Endothelial cell of umbilical vein (primary cell): Measurements from ENCODE around the gene LMCD1. TPM values are rescaled to one million over a fixed set of nuclear protein-coding genes. Genes with fewer than 3 reads are reported as not detected.

Experiments used
- BruUV-seq: library from RNA; stranded (reverse); fragments of 400-500 nt; replicated peaks from 2 replicates; lab custom pipeline; 2021; lab: Mats Ljungman, UMichigan
- CTCF ChIA-PET: fragments of 300-600, 350-600 bp; sonication (Branson Sonifier 250); formaldehyde crosslinking; loops from one replicate; lab custom pipeline; 2021; ENCODE audit warnings: antibody characterized with exemption, inconsistent platforms; lab: Charles Lee
- POLR2A ChIA-PET: fragments of 300-600, 350-600 bp; sonication (Branson Sonifier 250); formaldehyde crosslinking; loops from one replicate; lab custom pipeline; 2021; ENCODE audit warnings: antibody characterized with exemption, inconsistent platforms; lab: Charles Lee
- DNase-seq: peaks from one replicate; pipeline ENCODE4 v3.0.0-alpha.2; 2011; ENCODE audit warnings: low read depth, low spot score
- FAIRE-seq: peaks from 2 replicates; lab custom pipeline; 2011; peaks lifted over from hg19 to GRCh38; lab: Jason Lieb, UNC
- H2AFZ ChIP-seq: 2 replicates; pipeline ENCODE4 v1.6.0; 2012; ENCODE audit warnings: low read depth, low read length, control low read depth, inconsistent platforms
- H3K27ac ChIP-seq: 2 replicates; pipeline ENCODE4 v1.5.1; 2011; ENCODE audit warnings: low read depth, mild to moderate bottlenecking, control low read depth, low read length, moderate library complexity; ENCODE audit not compliant: insufficient read depth
- H3K27me3 ChIP-seq, 2 experiments: 2 replicates each; pipeline versions ENCODE4 v1.6.0 to v1.6.1; 2011; ENCODE audit warnings: low read length in 2 of 2, mixed read lengths in 1 of 2; ENCODE audit not compliant: control insufficient read depth in 2 of 2, insufficient read depth in 2 of 2
- H3K36me3 ChIP-seq, 2 experiments: 2 replicates in 1 of 2; 3 replicates in 1 of 2; pipeline ENCODE4 v1.5.1; 2011; ENCODE audit warnings: low read length in 2 of 2, mild to moderate bottlenecking in 1 of 2, moderate library complexity in 1 of 2; ENCODE audit not compliant: control insufficient read depth in 2 of 2, insufficient read depth in 2 of 2; ENCODE audit errors: extremely low read depth in 1 of 2
- H3K4me1 ChIP-seq: 3 replicates; pipeline ENCODE4 v1.5.1; 2011; ENCODE audit warnings: mild to moderate bottlenecking, low read length; ENCODE audit not compliant: control insufficient read depth, insufficient read depth; ENCODE audit errors: extremely low read depth
- H3K4me2 ChIP-seq: 2 replicates; pipeline ENCODE4 v1.6.1; 2011; ENCODE audit warnings: low read length, control low read depth, mixed read lengths; ENCODE audit not compliant: insufficient read depth
- H3K4me3 ChIP-seq, 3 experiments: fragments of 200-600 bp in 1 of 3; sonication (generic), shearing (Covaris generic) in 1 of 3; replicated peaks in 1 of 3; 2 replicates each; pipeline ENCODE4 v1.5.1; 2011 to 2016; ENCODE audit warnings: control low read depth in 3 of 3, low read length in 3 of 3, mild to moderate bottlenecking in 2 of 3, inconsistent platforms in 1 of 3, low read depth in 1 of 3, moderate library complexity in 1 of 3; ENCODE audit not compliant: insufficient read depth in 1 of 3
- H3K79me2 ChIP-seq: 2 replicates; pipeline ENCODE4 v1.6.0; 2012; ENCODE audit warnings: low read length, inconsistent platforms; ENCODE audit not compliant: control insufficient read depth, insufficient read depth
- H3K9ac ChIP-seq: replicated peaks from 2 replicates; pipeline ENCODE3; 2011; ENCODE audit warnings: low read length, control low read depth; ENCODE audit not compliant: insufficient read depth; ENCODE audit errors: extremely low read depth
- H3K9me1 ChIP-seq: replicated peaks from 3 replicates; pipeline ENCODE4 v1.6.0; 2011; ENCODE audit warnings: mild to moderate bottlenecking, low read length; ENCODE audit not compliant: control insufficient read depth, insufficient read depth; ENCODE audit errors: extremely low read depth
- H3K9me3 ChIP-seq: replicated peaks from 2 replicates; pipeline ENCODE4 v1.5.1; 2012; ENCODE audit warnings: low read length, inconsistent platforms; ENCODE audit not compliant: control insufficient read depth, insufficient read depth
- H4K20me1 ChIP-seq: replicated peaks from 2 replicates; pipeline ENCODE3; 2011; ENCODE audit warnings: mild to moderate bottlenecking, low read length; ENCODE audit not compliant: control insufficient read depth, insufficient read depth; ENCODE audit errors: extremely low read depth
- EZH2 ChIP-seq: IDR thresholded peaks from 2 replicates; pipeline ENCODE4 v1.6.1; 2012; ENCODE audit warnings: borderline replicate concordance, low read depth, mild to moderate bottlenecking, moderate library complexity, low read length, inconsistent platforms; ENCODE audit not compliant: severe bottlenecking
- FOS ChIP-seq: IDR thresholded peaks from 2 replicates; pipeline ENCODE4 v1.6.1; 2011; ENCODE audit warnings: mild to moderate bottlenecking, low read length, moderate library complexity, borderline replicate concordance; ENCODE audit not compliant: insufficient read depth
- GATA2 ChIP-seq: IDR thresholded peaks from 2 replicates; pipeline ENCODE4 v1.7.0; 2011; ENCODE audit warnings: low read depth, mild to moderate bottlenecking, moderate library complexity, mixed read lengths, low read length; ENCODE audit not compliant: insufficient read length, insufficient read depth
- JUN ChIP-seq: IDR thresholded peaks from 2 replicates; pipeline ENCODE4 v1.6.1; 2011; ENCODE audit warnings: borderline replicate concordance, low read depth; ENCODE audit not compliant: insufficient read length, insufficient read depth
- MYC ChIP-seq: IDR thresholded peaks from one replicate; pipeline ENCODE4 v1.6.1; 2011; ENCODE audit warnings: mild to moderate bottlenecking, low read depth, low read length
- POLR2A ChIP-seq: IDR thresholded peaks from 2 replicates; pipeline ENCODE4 v1.6.1; 2012; ENCODE audit warnings: low read depth, mild to moderate bottlenecking, control low read depth, low read length
- POLR2AphosphoS5 ChIP-seq: IDR thresholded peaks from 2 replicates; pipeline ENCODE4 v1.6.1; 2012; ENCODE audit warnings: low read depth, mild to moderate bottlenecking, control low read depth, low read length, moderate library complexity; ENCODE audit not compliant: insufficient read depth
- dilution Hi-C: fragments of 300-500 bp; cut with MboI; formaldehyde crosslinking; loops from one replicate; pipeline ENCODE4 v1.15.0; 2019; ENCODE audit warnings: low sequenced_read_pairs; ENCODE audit not compliant: extremely low pct_ligation_motif_present
- intact Hi-C: fragments of 100-400 bp; cut with micrococcal nuclease; formaldehyde crosslinking; loops from one replicate; pipeline ENCODE4 v1.10.0; 2022
- polyA plus RNA-seq, 4 experiments: library from polyadenylated mRNA; depleted of rRNA in 3 of 4; stranded (reverse) in 3 of 4; unstranded in 1 of 4; fragments of >200 nt; gene quantifications; 2 replicates each; pipeline versions ENCODE4 v1.2.1 to v1.2.3, GENCODE V29; 2011 to 2012; ENCODE audit warnings: missing spikeins in 1 of 4
- total RNA-seq: library from RNA; stranded (reverse); gene quantifications from 2 replicates; pipeline ENCODE4 v1.2.3, GENCODE V29; 2021
- TF ChIP-seq, protein P1 (sequence below), 2 donors: IDR thresholded peaks; 1 replicate in 1 of 2; 2 replicates in 1 of 2; pipeline ENCODE4 v1.5.1; 2011; ENCODE audit warnings: low read length in 2 of 2, mild to moderate bottlenecking in 2 of 2, moderate library complexity in 2 of 2, control low read depth in 1 of 2, inconsistent platforms in 1 of 2, low read depth in 1 of 2; ENCODE audit not compliant: insufficient read depth in 1 of 2; ENCODE audit errors: extremely low read depth in 1 of 2
- TF ChIP-seq, protein P2 (sequence below): IDR thresholded peaks from 2 replicates; pipeline ENCODE4 v1.6.1; 2011; ENCODE audit not compliant: insufficient read depth, insufficient read length

The LMCD1 gene
- total and polyA plus RNA-seq, 2 donors (not counting 3 experiments of a cell fraction or from before 2014, with no cell fraction given), result 7.6 to 14.5 TPM

DNA sequence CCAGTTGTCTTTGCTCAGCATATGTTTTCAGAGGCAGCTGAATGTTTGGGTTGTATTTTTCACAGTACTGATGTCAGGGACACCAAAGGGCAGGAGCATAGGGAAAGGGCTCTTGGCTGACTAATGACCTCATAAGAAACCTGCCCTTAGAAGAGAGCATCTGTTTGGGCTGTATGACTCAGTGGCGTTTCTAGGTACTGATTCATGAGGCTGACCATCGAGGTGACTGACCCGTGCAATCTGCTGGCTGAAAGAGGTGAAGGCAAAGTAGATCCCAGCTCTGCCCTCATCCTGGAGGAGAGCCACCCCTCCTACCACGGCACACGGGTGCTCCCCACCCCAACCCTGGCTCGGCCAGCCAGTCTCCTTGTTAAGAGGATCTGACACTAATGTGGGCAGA lies 8.3 kb downstream of the LMCD1 start:
- Histone ChIP-seq H3K9ac (no peak overlapping the region), H3K27ac (peak overlapping the region; percentile 57), H3K79me2 (no peaks in the 10 kb centered on the region)

More for the DNA sequence above, 8.3 kb downstream of the LMCD1 start:
- DNase-seq (peak; percentile 41), FAIRE-seq (peak; percentile 68)
- no peaks in the 10 kb centered on the region for H3K36me3 ChIP-seq
- H3K4me2 ChIP-seq, result peak overlapping the region; percentile 14
- intact Hi-C loops, result loop anchor here (10.0 kb wide), 1 partner anchor 635 kb away; no protein-coding TSS in a partner anchor
- H3K4me3 ChIP-seq, result no peak overlapping the region
- no peak overlapping the region for H2AFZ ChIP-seq
- H3K4me1 ChIP-seq, result peaks cover 43% of the 10 kb centered on the region
- no peaks in the 10 kb centered on the region for H3K9me3 ChIP-seq
- POLR2A ChIA-PET, result no interaction called here
- dilution Hi-C loops, result no loop called here
- H3K9me1 ChIP-seq, result no peaks in the 10 kb centered on the region
- H4K20me1 ChIP-seq, result no peaks in the 10 kb centered on the region
- TF ChIP-seq JUN (peak; percentile 25), FOS (peak; percentile 87), EZH2 (no peak), GATA2 (peak; percentile 62), POLR2A (no peak), POLR2AphosphoS5 (peak; percentile 53), MYC (no peak)
- TF ChIP-seq, protein P1, sequence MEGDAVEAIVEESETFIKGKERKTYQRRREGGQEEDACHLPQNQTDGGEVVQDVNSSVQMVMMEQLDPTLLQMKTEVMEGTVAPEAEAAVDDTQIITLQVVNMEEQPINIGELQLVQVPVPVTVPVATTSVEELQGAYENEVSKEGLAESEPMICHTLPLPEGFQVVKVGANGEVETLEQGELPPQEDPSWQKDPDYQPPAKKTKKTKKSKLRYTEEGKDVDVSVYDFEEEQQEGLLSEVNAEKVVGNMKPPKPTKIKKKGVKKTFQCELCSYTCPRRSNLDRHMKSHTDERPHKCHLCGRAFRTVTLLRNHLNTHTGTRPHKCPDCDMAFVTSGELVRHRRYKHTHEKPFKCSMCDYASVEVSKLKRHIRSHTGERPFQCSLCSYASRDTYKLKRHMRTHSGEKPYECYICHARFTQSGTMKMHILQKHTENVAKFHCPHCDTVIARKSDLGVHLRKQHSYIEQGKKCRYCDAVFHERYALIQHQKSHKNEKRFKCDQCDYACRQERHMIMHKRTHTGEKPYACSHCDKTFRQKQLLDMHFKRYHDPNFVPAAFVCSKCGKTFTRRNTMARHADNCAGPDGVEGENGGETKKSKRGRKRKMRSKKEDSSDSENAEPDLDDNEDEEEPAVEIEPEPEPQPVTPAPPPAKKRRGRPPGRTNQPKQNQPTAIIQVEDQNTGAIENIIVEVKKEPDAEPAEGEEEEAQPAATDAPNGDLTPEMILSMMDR (IDR thresholded peaks at IDR 0.05; ENCODE audit: extremely low read depth in 1 of 2, insufficient read depth in 1 of 2, low read depth in 1 of 2, low read length in 2 of 2), result no peak
- TF ChIP-seq, protein P2, sequence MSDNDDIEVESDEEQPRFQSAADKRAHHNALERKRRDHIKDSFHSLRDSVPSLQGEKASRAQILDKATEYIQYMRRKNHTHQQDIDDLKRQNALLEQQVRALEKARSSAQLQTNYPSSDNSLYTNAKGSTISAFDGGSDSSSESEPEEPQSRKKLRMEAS, result no peak
- CTCF ChIA-PET, result interaction anchor here (0.6 to 2.2 kb wide), 4 partner anchors 8 to 185 kb away, joined by 3 to 6 read pairs (median 3); partner anchors contain the start of gene LMCD1
- BruUV-seq, result no TSS peak
- no peaks in the 10 kb centered on the region for H3K27me3 ChIP-seq
